Keratinocyte (primary cell): Measurements from ENCODE around the gene SLCO2B1. TPM values are rescaled to one million over a fixed set of nuclear protein-coding genes. Genes with fewer than 3 reads are reported as not detected.

Experiments used
- DNase-seq: peaks from one replicate; pipeline ENCODE4 v3.0.0-alpha.2; 2011; ENCODE audit warnings: low read depth, missing footprints, low spot score
- FAIRE-seq: peaks from 2 replicates; lab custom pipeline; 2011; peaks lifted over from hg19 to GRCh38; lab: Jason Lieb, UNC
- H2AFZ ChIP-seq: 2 replicates; pipeline ENCODE4 v1.6.0; 2012; ENCODE audit warnings: low read length, control low read depth, inconsistent platforms; ENCODE audit not compliant: control insufficient read depth
- H3K27ac ChIP-seq: 2 replicates; pipeline ENCODE4 v1.5.1; 2011; ENCODE audit warnings: low read length; ENCODE audit not compliant: control insufficient read depth, insufficient read depth
- H3K27me3 ChIP-seq: 3 replicates; pipeline ENCODE4 v1.6.0; 2011; ENCODE audit warnings: low read length; ENCODE audit not compliant: control insufficient read depth, insufficient read depth; ENCODE audit errors: extremely low read depth
- H3K36me3 ChIP-seq, 2 experiments: 2 replicates in 1 of 2; 3 replicates in 1 of 2; pipeline ENCODE4 v1.5.1; 2011; ENCODE audit warnings: low read length in 2 of 2, mild to moderate bottlenecking in 1 of 2; ENCODE audit not compliant: control insufficient read depth in 2 of 2, insufficient read depth in 2 of 2; ENCODE audit errors: extremely low read depth in 1 of 2
- H3K4me1 ChIP-seq: 3 replicates; pipeline ENCODE4 v1.5.1; 2011; ENCODE audit warnings: low read length; ENCODE audit not compliant: control insufficient read depth, insufficient read depth; ENCODE audit errors: extremely low read depth
- H3K4me2 ChIP-seq: 3 replicates; pipeline ENCODE4 v1.6.0; 2011; ENCODE audit warnings: low read depth, low read length; ENCODE audit not compliant: control insufficient read depth, insufficient read depth; ENCODE audit errors: extremely low read depth
- H3K4me3 ChIP-seq, 3 experiments: fragments of 200-600 bp in 1 of 3; sonication (generic) in 1 of 3; 2 replicates in 2 of 3; 3 replicates in 1 of 3; pipeline ENCODE4 v1.5.1; 2011 to 2016; ENCODE audit warnings: low read length in 3 of 3, mild to moderate bottlenecking in 3 of 3, control low read depth in 2 of 3, inconsistent platforms in 1 of 3, low read depth in 1 of 3, mixed read lengths in 1 of 3, mixed run types in 1 of 3, moderate library complexity in 1 of 3; ENCODE audit not compliant: control insufficient read depth in 2 of 3, insufficient read depth in 2 of 3; ENCODE audit errors: extremely low read depth in 1 of 3
- H3K79me2 ChIP-seq: 2 replicates; pipeline ENCODE4 v1.6.0; 2012; ENCODE audit warnings: low read length; ENCODE audit not compliant: control insufficient read depth, insufficient read depth
- H3K9ac ChIP-seq: 3 replicates; pipeline ENCODE4 v1.6.0; 2011; ENCODE audit warnings: low read length; ENCODE audit not compliant: control insufficient read depth, insufficient read depth; ENCODE audit errors: extremely low read depth
- H3K9me1 ChIP-seq: 3 replicates; pipeline ENCODE4 v1.6.0; 2011; ENCODE audit warnings: low read length; ENCODE audit not compliant: control insufficient read depth, insufficient read depth; ENCODE audit errors: extremely low read depth
- H3K9me3 ChIP-seq: 2 replicates; pipeline ENCODE4 v1.5.1; 2012; ENCODE audit warnings: low read depth, low read length; ENCODE audit not compliant: control insufficient read depth
- H4K20me1 ChIP-seq: 3 replicates; pipeline ENCODE4 v1.6.0; 2011; ENCODE audit warnings: low read length; ENCODE audit not compliant: control insufficient read depth, insufficient read depth; ENCODE audit errors: extremely low read depth
- EZH2 ChIP-seq: IDR thresholded peaks from one replicate; pipeline ENCODE4 v1.6.1; 2012; ENCODE audit warnings: inconsistent platforms, mild to moderate bottlenecking, low read length, moderate library complexity
- dilution Hi-C: fragments of 300-500 bp; cut with MboI; formaldehyde crosslinking; loops from one replicate; pipeline ENCODE4 v1.7.0; 2020; ENCODE audit warnings: low sequenced_read_pairs; ENCODE audit not compliant: extremely low pct_ligation_motif_present
- polyA plus RNA-seq, 5 experiments: library from polyadenylated mRNA; depleted of rRNA in 3 of 5; stranded (reverse) in 3 of 5; stranded (forward) in 1 of 5; unstranded in 1 of 5; fragments of >200 nt; gene quantifications; 1 replicate in 1 of 5; 2 replicates in 3 of 5; 3 replicates in 1 of 5; pipeline versions ENCODE4 v1.2.1 to v1.2.3, GENCODE V29; 2011 to 2012; ENCODE audit warnings: missing spikeins in 2 of 5, low read depth in 1 of 5, low replicate concordance in 1 of 5
- TF ChIP-seq, protein P1 (sequence below), 3 experiments: IDR thresholded peaks in 1 of 3; conservative IDR thresholded peaks in 1 of 3; optimal IDR thresholded peaks in 1 of 3; 2 replicates in 2 of 3; 3 replicates in 1 of 3; pipeline versions ENCODE3 to v1.5.1; 2011; ENCODE audit warnings: low read length in 3 of 3, mild to moderate bottlenecking in 3 of 3, moderate library complexity in 2 of 3, control low read depth in 1 of 3, inconsistent platforms in 1 of 3; ENCODE audit not compliant: insufficient read depth in 2 of 3; ENCODE audit errors: extremely low read depth in 1 of 3

SLCO2B1 gene
- polyA plus RNA-seq, 1 donor (not counting 4 experiments of a cell fraction or from before 2014, with no cell fraction given), result not detected

DNA sequence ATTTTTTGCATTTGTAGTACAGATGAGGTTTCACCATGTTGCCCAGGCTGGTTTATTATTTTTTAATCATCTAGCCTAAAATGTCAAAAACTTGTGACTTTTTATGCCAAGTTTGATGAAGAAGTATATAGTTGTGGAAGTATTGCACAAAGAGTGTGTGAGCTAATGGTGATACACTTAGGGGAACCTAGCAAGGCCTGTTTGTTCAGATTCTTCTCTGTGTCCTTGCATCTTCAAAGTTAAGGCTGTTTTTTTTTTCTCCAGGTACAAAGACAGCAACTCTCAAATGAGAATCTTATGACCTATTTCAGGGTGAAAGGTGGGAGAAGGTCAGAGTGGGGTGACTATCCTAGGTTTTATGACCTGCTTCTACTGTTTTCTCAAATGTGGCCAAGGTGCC, 7.3 kb downstream of the SLCO2B1 start:
- Histone ChIP-seq H4K20me1 (no peaks in the 10 kb centered on the region), H2AFZ (no peak overlapping the region), H3K4me2 (no peak overlapping the region), H3K9ac (no peak overlapping the region), H3K79me2 (no peaks in the 10 kb centered on the region), H3K4me1 (no peaks in the 10 kb centered on the region), H3K27me3 (peaks cover 6% of the 10 kb centered on the region), H3K4me3 (no peak overlapping the region), H3K27ac (no peak overlapping the region), H3K36me3 (no peaks in the 10 kb centered on the region), H3K9me3 (no peaks in the 10 kb centered on the region), H3K9me1 (no peaks in the 10 kb centered on the region)
- TF ChIP-seq, protein P1, sequence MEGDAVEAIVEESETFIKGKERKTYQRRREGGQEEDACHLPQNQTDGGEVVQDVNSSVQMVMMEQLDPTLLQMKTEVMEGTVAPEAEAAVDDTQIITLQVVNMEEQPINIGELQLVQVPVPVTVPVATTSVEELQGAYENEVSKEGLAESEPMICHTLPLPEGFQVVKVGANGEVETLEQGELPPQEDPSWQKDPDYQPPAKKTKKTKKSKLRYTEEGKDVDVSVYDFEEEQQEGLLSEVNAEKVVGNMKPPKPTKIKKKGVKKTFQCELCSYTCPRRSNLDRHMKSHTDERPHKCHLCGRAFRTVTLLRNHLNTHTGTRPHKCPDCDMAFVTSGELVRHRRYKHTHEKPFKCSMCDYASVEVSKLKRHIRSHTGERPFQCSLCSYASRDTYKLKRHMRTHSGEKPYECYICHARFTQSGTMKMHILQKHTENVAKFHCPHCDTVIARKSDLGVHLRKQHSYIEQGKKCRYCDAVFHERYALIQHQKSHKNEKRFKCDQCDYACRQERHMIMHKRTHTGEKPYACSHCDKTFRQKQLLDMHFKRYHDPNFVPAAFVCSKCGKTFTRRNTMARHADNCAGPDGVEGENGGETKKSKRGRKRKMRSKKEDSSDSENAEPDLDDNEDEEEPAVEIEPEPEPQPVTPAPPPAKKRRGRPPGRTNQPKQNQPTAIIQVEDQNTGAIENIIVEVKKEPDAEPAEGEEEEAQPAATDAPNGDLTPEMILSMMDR (optimal IDR thresholded peaks at IDR 0.05 in 1 of 3, IDR thresholded peaks at IDR 0.05 in 1 of 3, conservative IDR thresholded peaks at IDR 0.05 in 1 of 3; ENCODE audit: extremely low read depth in 1 of 3, insufficient read depth in 2 of 3, low read length in 3 of 3), result no peak
- TF ChIP-seq EZH2, result no peak
- FAIRE-seq (no peak), DNase-seq (no peak)
- dilution Hi-C loops, result no loop called here

DNA sequence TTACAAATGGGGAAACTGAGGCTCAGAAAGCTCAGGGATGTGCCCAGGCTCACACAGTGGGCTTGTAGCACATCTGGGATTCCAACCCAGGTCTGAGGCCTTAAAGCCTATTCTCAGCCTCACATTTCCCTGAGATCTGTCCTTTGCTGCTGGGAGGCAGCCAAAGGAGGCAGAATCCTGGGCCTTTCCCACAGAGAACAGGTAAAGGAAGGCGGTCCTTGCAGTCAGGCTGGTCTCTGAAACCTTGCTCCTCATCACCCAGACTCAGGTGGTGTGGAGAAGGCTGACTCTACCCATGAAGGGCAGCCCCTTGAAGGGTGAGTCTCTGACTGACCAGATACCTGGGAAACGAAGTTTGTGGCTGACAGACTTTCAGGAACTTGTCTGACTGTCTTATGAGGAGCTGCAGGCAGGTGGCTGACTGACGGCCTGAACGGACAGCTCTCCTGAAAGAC, 7.8 kb downstream of the SLCO2B1 start:
- dilution Hi-C loops, result no loop called here

More for the DNA sequence above, 7.8 kb downstream of the SLCO2B1 start:
- Histone ChIP-seq H3K36me3 (no peaks in the 10 kb centered on the region), H2AFZ (no peak overlapping the region), H3K9me3 (no peaks in the 10 kb centered on the region), H3K4me3 (no peak overlapping the region), H3K4me2 (no peak overlapping the region), H3K79me2 (no peaks in the 10 kb centered on the region), H3K27ac (no peak overlapping the region), H3K27me3 (peaks cover 3% of the 10 kb centered on the region), H4K20me1 (no peaks in the 10 kb centered on the region), H3K9ac (no peak overlapping the region), H3K4me1 (no peaks in the 10 kb centered on the region), H3K9me1 (no peaks in the 10 kb centered on the region)
- DNase-seq (no peak), FAIRE-seq (no peak)
- TF ChIP-seq, protein P1 (optimal IDR thresholded peaks at IDR 0.05 in 1 of 3, IDR thresholded peaks at IDR 0.05 in 1 of 3, conservative IDR thresholded peaks at IDR 0.05 in 1 of 3; ENCODE audit: extremely low read depth in 1 of 3, insufficient read depth in 2 of 3, low read length in 3 of 3), result no peak
- no peak for TF ChIP-seq EZH2
